Osteoblast (primary cell): ENCODE measurements around the gene CAPN11. TPM values are rescaled to one million over a fixed set of nuclear protein-coding genes. Genes with fewer than 3 reads are reported as not detected.

Experiments
- DNase-seq: peaks from one replicate; pipeline ENCODE4 v3.0.0; 2011; ENCODE audit warnings: low spot score, mixed read lengths; ENCODE audit not compliant: insufficient read length; ENCODE audit errors: missing footprints
- H2AFZ ChIP-seq: 2 replicates; pipeline ENCODE4 v1.6.0; 2011; ENCODE audit warnings: mild to moderate bottlenecking, low read length
- H3K27ac ChIP-seq: 2 replicates; pipeline ENCODE4 v1.5.1; 2011; ENCODE audit warnings: mild to moderate bottlenecking, low read depth, low read length, moderate library complexity
- H3K27me3 ChIP-seq: 2 replicates; pipeline ENCODE4 v1.6.0; 2012; ENCODE audit warnings: mild to moderate bottlenecking, control low read depth, inconsistent platforms, low read length, moderate library complexity; ENCODE audit not compliant: insufficient read depth
- H3K36me3 ChIP-seq: 2 replicates; pipeline ENCODE4 v1.5.1; 2011; ENCODE audit warnings: mild to moderate bottlenecking, low read length, control low read depth, moderate library complexity; ENCODE audit not compliant: insufficient read depth
- H3K4me1 ChIP-seq: 2 replicates; pipeline ENCODE4 v1.5.1; 2011; ENCODE audit warnings: mild to moderate bottlenecking, low read length, control low read depth, moderate library complexity; ENCODE audit not compliant: insufficient read depth
- H3K4me2 ChIP-seq: 2 replicates; pipeline ENCODE4 v1.6.0; 2011; ENCODE audit warnings: mild to moderate bottlenecking, low read length; ENCODE audit not compliant: insufficient read depth
- H3K4me3 ChIP-seq: fragments of 200-600 bp; sonication (generic); 3 replicates; pipeline ENCODE4 v1.5.1; 2012; ENCODE audit warnings: mild to moderate bottlenecking, low read length, inconsistent platforms; ENCODE audit not compliant: insufficient read depth
- H3K79me2 ChIP-seq: 2 replicates; pipeline ENCODE4 v1.6.0; 2012; ENCODE audit warnings: mild to moderate bottlenecking, low read length, control low read depth, inconsistent platforms; ENCODE audit not compliant: insufficient read depth
- H3K9me3 ChIP-seq: 2 replicates; pipeline ENCODE4 v1.5.1; 2011; ENCODE audit warnings: low read depth, low read length, control low read depth
- H4K20me1 ChIP-seq: 2 replicates; pipeline ENCODE4 v1.6.0; 2012; ENCODE audit warnings: mild to moderate bottlenecking, low read length, control low read depth; ENCODE audit not compliant: insufficient read depth
- total RNA-seq: library from RNA; depleted of rRNA; stranded (reverse); fragments of >200 nt; gene quantifications from 2 replicates; pipeline ENCODE4 v1.2.3, GENCODE V29; 2012
- TF ChIP-seq, protein P1 (sequence below): IDR thresholded peaks from 2 replicates; pipeline ENCODE4 v1.5.1; 2011; ENCODE audit warnings: mild to moderate bottlenecking, low read depth, low read length, moderate library complexity; ENCODE audit errors: extremely low read depth

Gene CAPN11
- total RNA-seq, 1 donor = not detected

DNA sequence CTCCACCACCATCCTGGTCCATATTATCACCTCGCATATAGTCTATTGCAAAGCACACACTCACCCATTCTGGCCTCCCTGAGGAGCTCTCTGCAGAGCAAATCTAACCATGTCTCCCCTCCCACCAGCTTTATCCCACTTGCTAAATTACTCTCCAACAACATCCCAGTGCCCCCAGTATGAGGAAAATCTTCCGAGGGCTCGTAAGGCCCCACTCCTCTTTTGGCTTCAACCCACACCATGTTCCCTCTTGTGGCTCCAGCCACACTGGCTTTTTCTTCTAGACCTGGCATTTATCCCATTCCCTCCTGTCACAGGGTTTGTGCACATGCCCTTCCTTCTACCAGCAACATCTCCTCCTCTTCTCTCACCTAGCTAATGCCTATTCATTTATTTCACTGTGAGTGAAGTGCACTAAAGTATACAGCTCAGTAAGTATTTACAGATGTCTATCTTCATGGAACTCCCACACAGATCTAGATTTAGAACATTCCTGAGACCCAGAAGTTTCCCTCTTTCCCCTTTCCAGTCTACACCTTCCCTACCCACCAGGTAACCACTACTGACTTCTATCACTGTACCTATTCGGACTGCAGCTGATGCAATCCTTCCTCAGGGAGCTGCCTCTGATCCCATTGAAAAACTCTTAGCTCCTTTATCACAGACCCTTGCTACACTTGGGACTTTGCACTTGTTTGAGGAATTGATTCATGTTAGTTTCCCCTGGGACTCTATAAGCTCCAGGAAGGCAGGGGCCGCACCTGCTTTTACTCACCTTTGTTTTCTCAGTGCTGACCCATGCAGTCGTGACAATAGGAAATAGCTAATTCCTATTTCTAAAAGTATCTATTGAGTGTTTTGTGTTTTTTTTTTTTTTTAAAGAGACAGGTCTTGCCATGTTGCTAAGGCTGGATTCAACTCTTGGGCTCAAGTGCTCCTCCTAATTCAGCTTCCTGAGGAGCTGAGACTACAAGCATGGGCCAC, 46.9 kb upstream of the CAPN11 start:
- no peak overlapping the region for H3K27ac ChIP-seq
- no peak overlapping the region for H3K4me2 ChIP-seq
- H3K4me3 ChIP-seq = no peak overlapping the region
- DNase-seq = no peak
- no peaks in the 10 kb centered on the region for H3K9me3 ChIP-seq
- peaks cover 79% of the 10 kb centered on the region for H3K79me2 ChIP-seq
- H4K20me1 ChIP-seq = peaks cover 4% of the 10 kb centered on the region
- H2AFZ ChIP-seq = no peak overlapping the region
- peaks cover 55% of the 10 kb centered on the region for H3K36me3 ChIP-seq
- TF ChIP-seq, protein P1, sequence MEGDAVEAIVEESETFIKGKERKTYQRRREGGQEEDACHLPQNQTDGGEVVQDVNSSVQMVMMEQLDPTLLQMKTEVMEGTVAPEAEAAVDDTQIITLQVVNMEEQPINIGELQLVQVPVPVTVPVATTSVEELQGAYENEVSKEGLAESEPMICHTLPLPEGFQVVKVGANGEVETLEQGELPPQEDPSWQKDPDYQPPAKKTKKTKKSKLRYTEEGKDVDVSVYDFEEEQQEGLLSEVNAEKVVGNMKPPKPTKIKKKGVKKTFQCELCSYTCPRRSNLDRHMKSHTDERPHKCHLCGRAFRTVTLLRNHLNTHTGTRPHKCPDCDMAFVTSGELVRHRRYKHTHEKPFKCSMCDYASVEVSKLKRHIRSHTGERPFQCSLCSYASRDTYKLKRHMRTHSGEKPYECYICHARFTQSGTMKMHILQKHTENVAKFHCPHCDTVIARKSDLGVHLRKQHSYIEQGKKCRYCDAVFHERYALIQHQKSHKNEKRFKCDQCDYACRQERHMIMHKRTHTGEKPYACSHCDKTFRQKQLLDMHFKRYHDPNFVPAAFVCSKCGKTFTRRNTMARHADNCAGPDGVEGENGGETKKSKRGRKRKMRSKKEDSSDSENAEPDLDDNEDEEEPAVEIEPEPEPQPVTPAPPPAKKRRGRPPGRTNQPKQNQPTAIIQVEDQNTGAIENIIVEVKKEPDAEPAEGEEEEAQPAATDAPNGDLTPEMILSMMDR = no peak
- H3K4me1 ChIP-seq = peaks cover 14% of the 10 kb centered on the region
- no peaks in the 10 kb centered on the region for H3K27me3 ChIP-seq

DNA sequence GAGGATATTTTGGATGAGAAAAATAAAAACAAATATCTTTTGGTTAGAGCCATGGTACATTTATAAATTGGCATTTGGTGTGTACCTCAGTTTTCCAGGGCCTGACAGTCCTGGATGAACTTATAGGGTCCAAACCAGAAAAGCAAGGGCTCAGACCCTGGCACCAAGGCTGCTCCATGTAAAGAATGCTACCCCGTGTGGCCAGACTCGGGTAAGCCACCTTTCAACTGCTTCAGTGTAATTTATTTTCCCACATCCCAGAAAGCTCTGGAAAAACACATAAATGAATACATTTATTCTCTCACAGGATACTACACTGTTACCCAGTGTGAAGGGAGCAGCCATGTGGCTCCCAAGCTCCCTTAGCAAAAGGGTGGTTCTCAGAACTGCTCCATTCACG, 45.2 kb upstream of the CAPN11 start:
- peaks cover 81% of the 10 kb centered on the region for H3K79me2 ChIP-seq
- DNase-seq = no peak
- H3K27me3 ChIP-seq = no peaks in the 10 kb centered on the region
- peaks cover under 1% of the 10 kb centered on the region for H4K20me1 ChIP-seq
- no peak overlapping the region for H2AFZ ChIP-seq
- H3K9me3 ChIP-seq = no peaks in the 10 kb centered on the region
- no peak overlapping the region for H3K27ac ChIP-seq
- peaks cover 52% of the 10 kb centered on the region for H3K36me3 ChIP-seq
- peaks cover 31% of the 10 kb centered on the region for H3K4me1 ChIP-seq
- H3K4me3 ChIP-seq = no peak overlapping the region
- H3K4me2 ChIP-seq = no peak overlapping the region
- TF ChIP-seq, protein P1 = peak; percentile 41

DNA sequence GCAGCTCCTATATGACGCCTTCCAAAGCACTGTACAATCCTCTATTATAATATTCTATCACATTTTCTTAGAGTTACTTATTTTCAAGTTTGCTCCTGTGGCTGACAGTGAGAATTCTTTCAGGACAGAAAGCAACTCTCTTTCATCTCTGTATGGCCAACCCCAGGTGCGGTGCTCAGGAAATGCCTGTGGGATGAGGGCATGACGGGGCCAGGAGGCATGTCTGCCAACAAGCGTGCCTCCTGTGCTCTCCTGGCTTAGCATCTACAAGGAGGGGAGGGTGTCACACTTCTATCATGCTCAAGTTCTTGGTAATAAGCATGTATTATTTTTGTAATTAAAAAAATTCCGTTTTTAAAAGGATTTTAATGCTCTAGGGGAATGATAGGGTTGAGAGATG, 42.8 kb upstream of the CAPN11 start:
- H2AFZ ChIP-seq = no peak overlapping the region
- H3K4me3 ChIP-seq = no peak overlapping the region
- H3K27me3 ChIP-seq = no peaks in the 10 kb centered on the region
- H4K20me1 ChIP-seq = peaks cover 7% of the 10 kb centered on the region
- peaks cover 30% of the 10 kb centered on the region for H3K36me3 ChIP-seq
- H3K79me2 ChIP-seq = peaks cover 84% of the 10 kb centered on the region
- no peaks in the 10 kb centered on the region for H3K9me3 ChIP-seq
- no peak for DNase-seq
- peaks cover 54% of the 10 kb centered on the region for H3K4me1 ChIP-seq
- H3K27ac ChIP-seq = peak overlapping the region; percentile 89
- H3K4me2 ChIP-seq = peak overlapping the region; percentile 79
- TF ChIP-seq, protein P1 = no peak
